CD14-positive monocyte (primary cell): ENCODE data around the gene TMED10. TPM values are rescaled to one million over a fixed set of nuclear protein-coding genes. Genes with fewer than 3 reads are reported as not detected.
A peak's percentile ranks its signal among the peaks of the same experiment; 100 is the strongest.

ENCODE experiments used
- DNase-seq, 3 donors: peaks; one replicate each; pipeline ENCODE4 v3.0.0-alpha.2; 2011 to 2022
- H2AFZ ChIP-seq: 2 replicates; pipeline ENCODE4 v1.6.0; 2012; ENCODE audit warnings: mild to moderate bottlenecking, low read depth, low read length, inconsistent platforms; ENCODE audit not compliant: insufficient read depth, poor library complexity, severe bottlenecking
- H3K27ac ChIP-seq, 2 donors: 1 replicate in 1 of 2; 2 replicates in 1 of 2; pipeline ENCODE4 v1.5.1; 2012 to 2013; ENCODE audit warnings: low read length in 2 of 2, control low read depth in 1 of 2, inconsistent platforms in 1 of 2, low read depth in 1 of 2, mild to moderate bottlenecking in 1 of 2
- H3K27me3 ChIP-seq, 2 donors: one replicate each; pipeline versions ENCODE4 v1.6.0 to v1.6.1; 2011 to 2013; ENCODE audit warnings: low read length in 2 of 2; ENCODE audit not compliant: control insufficient read depth in 2 of 2, insufficient read depth in 2 of 2
- H3K36me3 ChIP-seq, 2 donors: replicated peaks in 1 of 2; 1 replicate in 1 of 2; 2 replicates in 1 of 2; pipeline versions ENCODE4 v1.5.1 to v1.6.1; 2012 to 2013; ENCODE audit warnings: low read length in 2 of 2, control low read depth in 1 of 2, inconsistent platforms in 1 of 2, mild to moderate bottlenecking in 1 of 2; ENCODE audit not compliant: insufficient read depth in 2 of 2, control insufficient read depth in 1 of 2
- H3K4me1 ChIP-seq, 2 donors: 1 replicate in 1 of 2; 2 replicates in 1 of 2; pipeline versions ENCODE4 v1.5.1 to v1.6.1; 2012 to 2013; ENCODE audit warnings: low read length in 2 of 2, control low read depth in 1 of 2, inconsistent platforms in 1 of 2, mild to moderate bottlenecking in 1 of 2, moderate library complexity in 1 of 2; ENCODE audit not compliant: insufficient read depth in 2 of 2, control insufficient read depth in 1 of 2
- H3K4me2 ChIP-seq: replicated peaks from 2 replicates; pipeline ENCODE3; 2012; ENCODE audit warnings: low read length, moderate library complexity, mild to moderate bottlenecking; ENCODE audit not compliant: poor library complexity, severe bottlenecking; ENCODE audit errors: extremely low read depth
- H3K4me3 ChIP-seq, 3 experiments: fragments of 200-600 bp in 1 of 3; sonication (generic) in 1 of 3; replicated peaks in 1 of 3; 1 replicate in 2 of 3; 2 replicates in 1 of 3; pipeline ENCODE4 v1.5.1; 2011 to 2013; ENCODE audit warnings: low read length in 3 of 3, mild to moderate bottlenecking in 3 of 3, control low read depth in 2 of 3, low read depth in 2 of 3, inconsistent platforms in 1 of 3, moderate library complexity in 1 of 3
- H3K79me2 ChIP-seq: 2 replicates; pipeline ENCODE4 v1.6.0; 2012; ENCODE audit warnings: mild to moderate bottlenecking, control low read depth, inconsistent platforms, low read length, moderate library complexity; ENCODE audit not compliant: insufficient read depth
- H3K9ac ChIP-seq: 2 replicates; pipeline ENCODE4 v1.6.0; 2017; ENCODE audit warnings: low read length, mild to moderate bottlenecking; ENCODE audit not compliant: insufficient read depth, poor library complexity, severe bottlenecking
- H3K9me3 ChIP-seq, 2 donors: replicated peaks in 1 of 2; 1 replicate in 1 of 2; 2 replicates in 1 of 2; pipeline versions ENCODE4 v1.5.1 to v1.6.1; 2012 to 2013; ENCODE audit warnings: low read length in 2 of 2, control low read depth in 1 of 2; ENCODE audit not compliant: control insufficient read depth in 1 of 2, insufficient read depth in 1 of 2
- H4K20me1 ChIP-seq: 2 replicates; pipeline ENCODE4 v1.6.0; 2012; ENCODE audit warnings: mild to moderate bottlenecking, low read length, control low read depth, moderate library complexity; ENCODE audit not compliant: insufficient read depth
- H3K27ac Mint-ChIP-seq, 7 donors: one replicate each; pipeline ENCODE4 v1.8.0; 2020; ENCODE audit warnings: mild to moderate bottlenecking in 7 of 7, mixed read lengths in 7 of 7, moderate library complexity in 6 of 7, inconsistent platforms in 2 of 7
- H3K27me3 Mint-ChIP-seq, 3 donors: one replicate each; pipeline ENCODE4 v1.8.0; 2021 to 2022; ENCODE audit warnings: low read depth in 3 of 3, mild to moderate bottlenecking in 3 of 3, mixed read lengths in 3 of 3, moderate library complexity in 3 of 3, inconsistent platforms in 1 of 3
- H3K36me3 Mint-ChIP-seq, 2 donors: one replicate each; pipeline ENCODE4 v1.8.0; 2020; ENCODE audit warnings: mixed read lengths in 2 of 2, inconsistent platforms in 1 of 2, mild to moderate bottlenecking in 1 of 2
- H3K4me1 Mint-ChIP-seq: one replicate; pipeline ENCODE4 v1.8.0; 2020; ENCODE audit warnings: mild to moderate bottlenecking, mixed read lengths
- H3K4me3 Mint-ChIP-seq, 2 donors: one replicate each; pipeline ENCODE4 v1.8.0; 2020; ENCODE audit warnings: mild to moderate bottlenecking in 2 of 2, mixed read lengths in 2 of 2, moderate library complexity in 1 of 2
- H3K9me3 Mint-ChIP-seq, 7 donors: one replicate each; pipeline ENCODE4 v1.8.0; 2020 to 2022; ENCODE audit warnings: mixed read lengths in 7 of 7, mild to moderate bottlenecking in 6 of 7, moderate library complexity in 6 of 7, inconsistent platforms in 2 of 7
- WGBS: methylation state at CpG from one replicate; pipeline ENCODE4 v1.1.5; 2013; ENCODE audit warnings: missing lambda C conversion rate; ENCODE audit not compliant: insufficient coverage; 5-methylcytosine and 5-hydroxymethylcytosine counted together
- intact Hi-C, 2 donors: fragments of 100-400 bp; cut with micrococcal nuclease; formaldehyde crosslinking; loops; one replicate each; pipeline versions ENCODE4 v1.15.0 to v1.15.1; 2023
- polyA plus RNA-seq, 3 donors: library from polyadenylated mRNA; depleted of rRNA in 1 of 3; unstranded in 2 of 3; stranded (reverse) in 1 of 3; fragments of 300-500 nt in 2 of 3; fragments of >200 nt in 1 of 3; fragmentation: Illumina TruSeq in 2 of 3; gene quantifications; 1 replicate in 2 of 3; 2 replicates in 1 of 3; pipeline ENCODE4 v1.2.3, GENCODE V29; 2012 to 2021
- TF ChIP-seq, protein P1 (sequence below): fragments of 200-600 bp; IDR thresholded peaks from one replicate; pipeline ENCODE4 v1.8.0; 2022; ENCODE audit warnings: antibody characterized with exemption, mild to moderate bottlenecking

TMED10 gene
- polyA plus RNA-seq, 3 donors = 98.5 to 243 (median 233) TPM

DNA sequence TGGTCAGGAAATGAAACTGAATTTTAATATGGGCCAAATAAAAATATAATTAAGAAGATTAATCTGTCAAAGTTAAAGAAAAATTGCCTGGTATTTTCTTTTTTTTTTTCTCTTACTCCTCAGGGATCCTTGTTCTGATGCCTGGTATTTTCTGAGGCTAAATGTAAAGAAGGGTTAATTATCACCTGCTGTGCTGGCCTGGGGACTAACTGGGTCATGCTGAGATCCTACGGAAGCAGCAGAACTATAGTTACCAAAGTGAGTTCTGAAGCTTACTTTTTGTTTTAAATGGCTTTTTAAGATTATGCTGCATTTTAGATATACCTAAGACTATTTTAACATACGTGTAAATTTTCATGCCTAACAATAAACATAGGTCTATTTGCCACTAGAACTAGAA lies 83.7 kb downstream of the TMED10 start:
- WGBS = 100% methylated on average over 1 of the region's 2 CpGs

GRCh38 chr14:75091251-75091650 lies 85.2 kb downstream of the TMED10 start:
- H3K27ac Mint-ChIP-seq = peak overlapping the region in 1 of 7 donors; percentile 50
- Histone ChIP-seq H3K36me3 (peaks cover 80 to 92% of the 10 kb centered on the region in 2 donors), H3K79me2 (no peaks in the 10 kb centered on the region), H3K9ac (no peak overlapping the region), H3K27ac (no peak overlapping the region), H3K9me3 (no peaks in the 10 kb centered on the region), H3K4me2 (no peak overlapping the region), H3K27me3 (no peaks in the 10 kb centered on the region), H2AFZ (no peak overlapping the region), H3K4me1 (no peaks in the 10 kb centered on the region), H4K20me1 (peaks cover 6% of the 10 kb centered on the region), H3K4me3 (no peak overlapping the region)
- H3K9me3 Mint-ChIP-seq = no peaks in the 10 kb centered on the region
- peaks cover 68 to 89% of the 10 kb centered on the region in 2 donors for H3K36me3 Mint-ChIP-seq
- no peaks in the 10 kb centered on the region for H3K4me1 Mint-ChIP-seq
- no peaks in the 10 kb centered on the region for H3K27me3 Mint-ChIP-seq
- DNase-seq = no peak
- TF ChIP-seq, protein P1, sequence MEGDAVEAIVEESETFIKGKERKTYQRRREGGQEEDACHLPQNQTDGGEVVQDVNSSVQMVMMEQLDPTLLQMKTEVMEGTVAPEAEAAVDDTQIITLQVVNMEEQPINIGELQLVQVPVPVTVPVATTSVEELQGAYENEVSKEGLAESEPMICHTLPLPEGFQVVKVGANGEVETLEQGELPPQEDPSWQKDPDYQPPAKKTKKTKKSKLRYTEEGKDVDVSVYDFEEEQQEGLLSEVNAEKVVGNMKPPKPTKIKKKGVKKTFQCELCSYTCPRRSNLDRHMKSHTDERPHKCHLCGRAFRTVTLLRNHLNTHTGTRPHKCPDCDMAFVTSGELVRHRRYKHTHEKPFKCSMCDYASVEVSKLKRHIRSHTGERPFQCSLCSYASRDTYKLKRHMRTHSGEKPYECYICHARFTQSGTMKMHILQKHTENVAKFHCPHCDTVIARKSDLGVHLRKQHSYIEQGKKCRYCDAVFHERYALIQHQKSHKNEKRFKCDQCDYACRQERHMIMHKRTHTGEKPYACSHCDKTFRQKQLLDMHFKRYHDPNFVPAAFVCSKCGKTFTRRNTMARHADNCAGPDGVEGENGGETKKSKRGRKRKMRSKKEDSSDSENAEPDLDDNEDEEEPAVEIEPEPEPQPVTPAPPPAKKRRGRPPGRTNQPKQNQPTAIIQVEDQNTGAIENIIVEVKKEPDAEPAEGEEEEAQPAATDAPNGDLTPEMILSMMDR = no peak
- intact Hi-C loops = no loop called here
- WGBS = 100% methylated on average over 1 of the region's 8 CpGs
- no peak overlapping the region for H3K4me3 Mint-ChIP-seq

More for the DNA sequence above, 83.7 kb downstream of the TMED10 start:
- intact Hi-C loops = no loop called here
- no peak overlapping the region for H3K9ac ChIP-seq
- Mint-ChIP-seq H3K27me3 (no peaks in the 10 kb centered on the region), H3K27ac (no peak overlapping the region), H3K9me3 (no peaks in the 10 kb centered on the region), H3K4me3 (no peak overlapping the region), H3K36me3 (peaks cover 67 to 89% of the 10 kb centered on the region in 2 donors), H3K4me1 (no peaks in the 10 kb centered on the region)
- no peak overlapping the region for H3K27ac ChIP-seq
- H3K4me3 ChIP-seq = no peak overlapping the region
- DNase-seq = no peak
- H3K36me3 ChIP-seq = peaks cover 80 to 92% of the 10 kb centered on the region in 2 donors
- no peaks in the 10 kb centered on the region for H3K79me2 ChIP-seq
- no peak overlapping the region for H3K4me2 ChIP-seq
- no peaks in the 10 kb centered on the region for H3K27me3 ChIP-seq
- H2AFZ ChIP-seq = no peak overlapping the region
- H3K9me3 ChIP-seq = no peaks in the 10 kb centered on the region
- H4K20me1 ChIP-seq = peaks cover 6% of the 10 kb centered on the region
- TF ChIP-seq, protein P1 = no peak
- no peaks in the 10 kb centered on the region for H3K4me1 ChIP-seq
